HepG2 (cell line): Measurements from ENCODE around the gene FOXL3. TPM values are rescaled to one million over a fixed set of nuclear protein-coding genes. Genes with fewer than 3 reads are reported as not detected.
A peak's percentile ranks its signal among the peaks of the same experiment; 100 is the strongest.

Experiments used
- ARNT2 ChIP-seq: sonication (generic); formaldehyde crosslinking; IDR thresholded peaks from 2 replicates; pipeline ENCODE4 v1.8.0; 2022; ENCODE audit warnings: mild to moderate bottlenecking, low read depth, missing genetic modification reagents, moderate library complexity
- BORCS8-MEF2B ChIP-seq: sonication (generic); formaldehyde crosslinking; IDR thresholded peaks from 2 replicates; pipeline ENCODE4 v1.8.0; 2022; ENCODE audit warnings: mild to moderate bottlenecking, missing genetic modification reagents
- CREM ChIP-seq, 2 experiments: sonication (generic) in 1 of 2; formaldehyde crosslinking in 1 of 2; IDR thresholded peaks; 2 replicates each; pipeline versions ENCODE4 v1.4.0 to v1.6.1; 2016 to 2020; ENCODE audit warnings: antibody characterized with exemption in 1 of 2, mild to moderate bottlenecking in 1 of 2, missing genetic modification reagents in 1 of 2
- EZH2 ChIP-seq: conservative IDR thresholded peaks from 2 replicates; pipeline ENCODE4 v1.6.1; 2012; ENCODE audit warnings: mild to moderate bottlenecking, low read depth, low read length, moderate library complexity
- FOXO1 ChIP-seq: sonication (generic); formaldehyde crosslinking; IDR thresholded peaks from 2 replicates; pipeline ENCODE4 v1.4.0; 2020; ENCODE audit warnings: missing genetic modification reagents
- GATAD1 ChIP-seq: IDR thresholded peaks from 2 replicates; pipeline ENCODE4 v1.6.1; 2016; ENCODE audit warnings: missing genetic modification reagents, missing compliant biosample characterization
- JUND ChIP-seq: sonication (generic); formaldehyde crosslinking; IDR thresholded peaks from 2 replicates; pipeline ENCODE4 v1.8.0; 2022; ENCODE audit warnings: mild to moderate bottlenecking, missing genetic modification reagents
- KDM2A ChIP-seq: sonication (generic); formaldehyde crosslinking; IDR thresholded peaks from 2 replicates; pipeline ENCODE4 v1.4.0; 2020; ENCODE audit warnings: low read depth, missing genetic modification reagents, borderline replicate concordance
- KDM5B ChIP-seq: sonication (generic); formaldehyde crosslinking; IDR thresholded peaks from 2 replicates; pipeline ENCODE4 v1.4.0; 2020; ENCODE audit warnings: missing genetic modification reagents, mild to moderate bottlenecking, borderline replicate concordance
- MAZ ChIP-seq, 2 experiments: sonication (generic) in 1 of 2; formaldehyde crosslinking in 1 of 2; IDR thresholded peaks; 2 replicates each; pipeline versions ENCODE4 v1.5.0 to v1.6.1; 2012 to 2020; ENCODE audit warnings: low read depth in 2 of 2, mild to moderate bottlenecking in 2 of 2, borderline replicate concordance in 1 of 2, improper control_type of control experiment in 1 of 2, low read length in 1 of 2, missing genetic modification reagents in 1 of 2, moderate library complexity in 1 of 2
- MXD4 ChIP-seq: IDR thresholded peaks from 2 replicates; pipeline ENCODE4 v1.6.1; 2016; ENCODE audit warnings: mild to moderate bottlenecking, missing biosample characterization, missing genetic modification reagents
- NFE2L2 ChIP-seq: fragments of 150-350 bp; IDR thresholded peaks from 2 replicates; pipeline ENCODE4 v1.6.1; 2014; ENCODE audit warnings: low read length
- NFKBIZ ChIP-seq: IDR thresholded peaks from 2 replicates; pipeline ENCODE4 v1.6.1; 2018; ENCODE audit warnings: missing genetic modification reagents, missing compliant biosample characterization
- NR2F1 ChIP-seq, 2 experiments: fragments of 450-650 bp in 1 of 2; formaldehyde crosslinking in 1 of 2; IDR thresholded peaks; 2 replicates each; pipeline versions ENCODE4 v1.5.0 to v1.6.1; 2016 to 2020; ENCODE audit warnings: mild to moderate bottlenecking in 1 of 2, missing compliant biosample characterization in 1 of 2, missing genetic modification reagents in 1 of 2, moderate library complexity in 1 of 2
- POLR2AphosphoS2 ChIP-seq: IDR thresholded peaks from 2 replicates; pipeline ENCODE4 v1.6.1; 2011; ENCODE audit warnings: low read depth, low read length, improper control_type of control experiment
- PTBP1 ChIP-seq: fragments of 200-400 bp; formaldehyde crosslinking; IDR thresholded peaks from 2 replicates; pipeline ENCODE4 v1.6.1; 2018; ENCODE audit warnings: low read length, low read depth; ENCODE audit not compliant: poor library complexity, severe bottlenecking
- SIN3B ChIP-seq: fragments of 150-350 bp; IDR thresholded peaks from 2 replicates; pipeline ENCODE4 v1.6.1; 2014; ENCODE audit warnings: low read length
- YEATS4 ChIP-seq: sonication (generic); formaldehyde crosslinking; IDR thresholded peaks from 2 replicates; pipeline ENCODE4 v1.4.0; 2020; ENCODE audit warnings: missing genetic modification reagents, borderline replicate concordance
- ZNF17 ChIP-seq: sonication (generic); formaldehyde crosslinking; IDR thresholded peaks from 2 replicates; pipeline ENCODE4 v1.5.0; 2020; ENCODE audit warnings: mild to moderate bottlenecking, missing genetic modification reagents
- ZNF180 ChIP-seq: sonication (generic); formaldehyde crosslinking; IDR thresholded peaks from 2 replicates; pipeline ENCODE4 v1.4.0; 2020; ENCODE audit warnings: low read depth, missing genetic modification reagents, borderline replicate concordance
- ZNF232 ChIP-seq: sonication (generic); formaldehyde crosslinking; IDR thresholded peaks from 2 replicates; pipeline ENCODE4 v1.4.0; 2020; ENCODE audit warnings: missing genetic modification reagents, borderline replicate concordance
- ZNF431 ChIP-seq: sonication (generic); formaldehyde crosslinking; IDR thresholded peaks from 2 replicates; pipeline ENCODE4 v1.9.0; 2022; ENCODE audit warnings: missing genetic modification reagents, low read depth, mild to moderate bottlenecking, borderline replicate concordance
- ZNF441 ChIP-seq: sonication (generic); formaldehyde crosslinking; IDR thresholded peaks from 2 replicates; pipeline ENCODE4 v1.7.0; 2021; ENCODE audit warnings: missing genetic modification reagents, borderline replicate concordance
- ZNF674 ChIP-seq: sonication (generic); formaldehyde crosslinking; IDR thresholded peaks from 2 replicates; pipeline ENCODE4 v1.5.0; 2020; ENCODE audit warnings: low read depth, mild to moderate bottlenecking, missing genetic modification reagents
- ZNF703 ChIP-seq: sonication (generic); formaldehyde crosslinking; IDR thresholded peaks from 2 replicates; pipeline ENCODE4 v1.5.1; 2020; ENCODE audit warnings: missing genetic modification reagents, mild to moderate bottlenecking, moderate library complexity, borderline replicate concordance
- polyA plus RNA-seq, 8 experiments: library from polyadenylated mRNA; depleted of rRNA in 3 of 8; stranded (reverse) in 7 of 8; unstranded in 1 of 8; fragments of >200 nt; fragmentation: Illumina TruSeq in 4 of 8; extraction: Trizol in 4 of 8; gene quantifications; 2 replicates each; pipeline versions ENCODE4 v1.2.1 to v1.2.3, GENCODE V29; 2011 to 2016; ENCODE audit warnings: low read depth in 4 of 8, missing spikeins in 1 of 8, mixed read lengths in 1 of 8; ENCODE audit not compliant: insufficient read depth in 1 of 8
- total RNA-seq, 5 experiments: library from RNA; depleted of rRNA; stranded (reverse); fragments of >200 nt; fragmentation: Illumina TruSeq; extraction: Trizol; gene quantifications; 2 replicates each; pipeline ENCODE4 v1.2.3, GENCODE V29; 2016; ENCODE audit warnings: low read depth in 1 of 5
- TF ChIP-seq, protein P1 (sequence below): sonication (generic); formaldehyde crosslinking; conservative IDR thresholded peaks from 2 replicates; pipeline ENCODE4 v1.4.0; 2020; ENCODE audit warnings: missing genetic modification reagents
- TF ChIP-seq, protein P2 (sequence below): sonication (generic); formaldehyde crosslinking; IDR thresholded peaks from 2 replicates; pipeline ENCODE4 v1.8.1; 2023; ENCODE audit warnings: mild to moderate bottlenecking, inconsistent platforms, moderate library complexity, missing genetic modification reagents, borderline replicate concordance

Gene FOXL3
- total and polyA plus RNA-seq, 2 of the 13 experiments (the other 11 are each of a cell fraction or from before 2014, with no cell fraction given) = not detected

DNA sequence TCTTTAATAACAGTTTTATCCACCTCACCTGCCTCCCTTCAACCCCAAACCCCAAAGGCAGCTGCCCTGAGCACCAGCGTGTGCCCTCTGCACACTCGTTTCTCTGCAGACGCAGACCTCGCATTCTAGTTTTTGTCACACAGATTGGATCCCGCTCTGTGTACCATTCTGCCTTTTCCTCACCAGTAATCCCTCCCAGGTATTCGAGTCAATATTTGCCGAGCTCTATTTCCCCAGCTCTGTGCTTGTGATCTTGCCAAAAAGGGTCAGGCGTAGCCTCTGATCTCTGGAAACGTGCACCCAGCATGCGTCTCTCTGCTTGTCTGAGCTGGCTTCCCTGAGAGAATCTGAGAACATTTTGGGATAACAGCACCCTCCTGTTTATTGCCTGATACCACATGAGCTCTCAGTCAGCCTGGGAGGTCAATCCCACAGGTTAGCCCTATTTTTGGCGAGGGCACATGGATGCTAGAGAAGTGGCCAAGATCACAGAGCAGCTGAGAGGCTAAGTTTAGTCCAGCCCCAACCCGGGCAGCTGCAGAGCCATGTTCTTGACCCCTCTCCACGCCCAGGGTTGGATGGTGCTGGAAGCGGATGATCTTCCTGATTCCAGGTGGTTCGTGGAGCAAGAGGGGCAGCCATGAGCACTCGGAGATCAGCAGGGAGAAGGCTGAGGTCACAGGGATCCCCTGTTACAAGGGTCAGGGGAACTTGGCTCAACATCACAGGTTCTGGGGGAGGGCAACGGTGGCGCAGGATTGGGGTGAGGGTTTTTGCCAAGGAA, 29.1 kb downstream of the FOXL3 start (continued):
- peak; percentile 48 to 61; a peak in 1 of 4 replicates for TF ChIP-seq NR2F1 (CRISPR knock-in tag; IDR thresholded peaks at IDR 0.05)
- TF ChIP-seq YEATS4 (CRISPR knock-in tag) = no peak
- peak; percentile 54; the same call in 1 of the 2 replicates for TF ChIP-seq KDM2A
- no peak for TF ChIP-seq SIN3B
- no peak for TF ChIP-seq ARNT2
- no peak for TF ChIP-seq PTBP1
- peak; percentile 62; the same call in 1 of the 2 replicates for TF ChIP-seq ZNF703 (CRISPR knock-in tag)
- TF ChIP-seq, protein P1, sequence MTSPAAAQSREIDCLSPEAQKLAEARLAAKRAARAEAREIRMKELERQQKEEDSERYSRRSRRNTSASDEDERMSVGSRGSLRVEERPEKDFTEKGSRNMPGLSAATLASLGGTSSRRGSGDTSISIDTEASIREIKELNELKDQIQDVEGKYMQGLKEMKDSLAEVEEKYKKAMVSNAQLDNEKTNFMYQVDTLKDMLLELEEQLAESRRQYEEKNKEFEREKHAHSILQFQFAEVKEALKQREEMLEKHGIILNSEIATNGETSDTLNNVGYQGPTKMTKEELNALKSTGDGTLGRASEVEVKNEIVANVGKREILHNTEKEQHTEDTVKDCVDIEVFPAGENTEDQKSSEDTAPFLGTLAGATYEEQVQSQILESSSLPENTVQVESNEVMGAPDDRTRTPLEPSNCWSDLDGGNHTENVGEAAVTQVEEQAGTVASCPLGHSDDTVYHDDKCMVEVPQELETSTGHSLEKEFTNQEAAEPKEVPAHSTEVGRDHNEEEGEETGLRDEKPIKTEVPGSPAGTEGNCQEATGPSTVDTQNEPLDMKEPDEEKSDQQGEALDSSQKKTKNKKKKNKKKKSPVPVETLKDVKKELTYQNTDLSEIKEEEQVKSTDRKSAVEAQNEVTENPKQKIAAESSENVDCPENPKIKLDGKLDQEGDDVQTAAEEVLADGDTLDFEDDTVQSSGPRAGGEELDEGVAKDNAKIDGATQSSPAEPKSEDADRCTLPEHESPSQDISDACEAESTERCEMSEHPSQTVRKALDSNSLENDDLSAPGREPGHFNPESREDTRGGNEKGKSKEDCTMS (CRISPR knock-in tag) = no peak
- no peak for TF ChIP-seq ZNF441
- no peak for TF ChIP-seq POLR2AphosphoS2
- peak; percentile 44; the same call in 1 of the 2 replicates for TF ChIP-seq GATAD1 (CRISPR knock-in tag)
- no peak for TF ChIP-seq KDM5B (CRISPR knock-in tag)
- TF ChIP-seq BORCS8-MEF2B (CRISPR knock-in tag) = peak; percentile 19; the same call in 1 of the 2 replicates
- no peak for TF ChIP-seq ZNF17 (CRISPR knock-in tag)
- TF ChIP-seq ZNF431 (CRISPR knock-in tag) = peak; percentile 32; the same call in 1 of the 2 replicates
- TF ChIP-seq, protein P2, sequence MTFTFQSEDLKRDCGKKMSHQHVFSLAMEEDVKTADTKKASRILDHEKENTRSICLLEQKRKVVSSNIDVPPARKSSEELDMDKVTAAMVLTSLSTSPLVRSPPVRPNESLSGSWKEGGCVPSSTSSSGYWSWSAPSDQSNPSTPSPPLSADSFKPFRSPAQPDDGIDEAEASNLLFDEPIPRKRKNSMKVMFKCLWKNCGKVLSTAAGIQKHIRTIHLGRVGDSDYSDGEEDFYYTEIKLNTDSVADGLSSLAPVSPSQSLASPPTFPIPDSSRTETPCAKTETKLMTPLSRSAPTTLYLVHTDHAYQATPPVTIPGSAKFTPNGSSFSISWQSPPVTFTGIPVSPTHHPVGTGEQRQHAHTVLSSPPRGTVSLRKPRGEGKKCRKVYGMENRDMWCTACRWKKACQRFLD (CRISPR knock-in tag) = no peak
- no peak for TF ChIP-seq MAZ (IDR thresholded peaks at IDR 0.05; ENCODE audit: borderline replicate concordance, low read depth, low read length)
- no peak for TF ChIP-seq MAZ (CRISPR knock-in tag; IDR thresholded peaks at IDR 0.05; ENCODE audit: low read depth)
- no peak for TF ChIP-seq ZNF180 (CRISPR knock-in tag)
- TF ChIP-seq EZH2 = no peak
- no peak for TF ChIP-seq MXD4
- TF ChIP-seq CREM (IDR thresholded peaks at IDR 0.05) = peak; percentile 74; the same call in 1 of the 2 replicates
- no peak for TF ChIP-seq CREM (CRISPR knock-in tag; IDR thresholded peaks at IDR 0.05)
- TF ChIP-seq ZNF674 (CRISPR knock-in tag) = no peak
- no peak for TF ChIP-seq JUND (CRISPR knock-in tag)
- no peak for TF ChIP-seq ZNF232 (CRISPR knock-in tag)
- peak; percentile 50; the same call in 1 of the 2 replicates for TF ChIP-seq NFKBIZ (CRISPR knock-in tag)
- no peak for TF ChIP-seq NFE2L2
- peak; percentile 80 for TF ChIP-seq FOXO1
